Dendritic cell treated with granulocyte-macrophage colony-stimulating factor and Interleukin-4, amounts not matched to agents 40 ng/mL and 50 ng/mL, for 4 days (primary cell): ENCODE results near the gene LRRC27.
"Not testable (repeated sequence)": the region's sequence is repeated elsewhere in the genome, so short reads cannot be mapped to it uniquely, and the experiment has no call there.

Source experiments
- H3K27ac Mint-ChIP-seq: one replicate; pipeline ENCODE4 v1.8.0; 2022; ENCODE audit warnings: mild to moderate bottlenecking, mixed read lengths
- H3K27me3 Mint-ChIP-seq: one replicate; pipeline ENCODE4 v1.8.0; 2022; ENCODE audit warnings: mild to moderate bottlenecking, mixed read lengths
- H3K36me3 Mint-ChIP-seq: one replicate; pipeline ENCODE4 v1.8.0; 2022; ENCODE audit warnings: low read depth, mixed read lengths
- H3K4me1 Mint-ChIP-seq: one replicate; pipeline ENCODE4 v1.8.0; 2022; ENCODE audit warnings: low read depth, mixed read lengths
- H3K4me3 Mint-ChIP-seq: one replicate; pipeline ENCODE4 v1.8.0; 2022; ENCODE audit warnings: mild to moderate bottlenecking, moderate library complexity, mixed read lengths
- H3K9me3 Mint-ChIP-seq: one replicate; pipeline ENCODE4 v1.8.0; 2022; ENCODE audit warnings: mixed read lengths
- intact Hi-C: fragments of 100-400 bp; cut with micrococcal nuclease; formaldehyde crosslinking; loops from one replicate; pipeline ENCODE4 v1.15.0; 2022

Gene LRRC27

DNA sequence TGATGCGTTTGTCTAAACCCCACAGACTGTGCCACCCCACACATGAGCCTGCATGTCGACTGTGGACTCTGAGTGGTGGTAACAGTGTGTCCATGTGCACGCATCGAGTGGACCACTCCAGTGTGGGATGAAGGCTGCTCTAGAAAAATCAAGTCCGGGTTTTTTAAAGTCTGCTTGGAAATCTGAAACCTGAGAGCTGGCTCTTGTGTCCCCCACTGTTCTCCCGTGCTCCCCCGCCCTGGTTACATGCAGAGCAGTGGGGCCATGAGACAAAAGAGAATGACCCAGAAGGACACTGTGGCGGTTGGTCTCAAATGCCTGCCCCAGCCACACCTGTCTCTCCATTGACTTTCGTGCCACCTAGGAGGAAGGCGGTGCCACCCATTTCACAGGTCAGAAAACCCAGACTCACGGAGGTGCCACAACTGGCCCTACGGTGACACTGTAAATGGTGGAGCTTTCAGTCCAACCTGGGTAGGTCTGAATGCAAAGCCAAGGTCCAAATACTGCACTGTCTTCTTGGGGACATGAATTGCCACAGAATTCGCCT lies 37.7 kb downstream of the LRRC27 start:
- H3K4me1 Mint-ChIP-seq, result peaks cover 32% of the 10 kb centered on the region
- H3K4me3 Mint-ChIP-seq, result no peak overlapping the region
- no peaks in the 10 kb centered on the region for H3K9me3 Mint-ChIP-seq
- peaks cover 26% of the 10 kb centered on the region for H3K27me3 Mint-ChIP-seq
- H3K36me3 Mint-ChIP-seq, result peaks cover 43% of the 10 kb centered on the region
- intact Hi-C loops, result no loop called here
- H3K27ac Mint-ChIP-seq, result no peak overlapping the region

- Mint-ChIP-seq H3K27ac (no peak overlapping the region), H3K4me3 (no peak overlapping the region), H3K4me1 (peaks cover 34% of the 10 kb centered on the region), H3K27me3 (peaks cover 26% of the 10 kb centered on the region), H3K36me3 (peaks cover 33% of the 10 kb centered on the region), H3K9me3 (no peaks in the 10 kb centered on the region)
- intact Hi-C loops, result no loop called here
Observed at GRCh38 chr10:132370426-132371340, 38.7 kb downstream of the LRRC27 start.

- H3K27me3 Mint-ChIP-seq, result peaks cover 26% of the 10 kb centered on the region
- intact Hi-C loops, result no loop called here
- peaks cover 23% of the 10 kb centered on the region for H3K36me3 Mint-ChIP-seq
- H3K9me3 Mint-ChIP-seq, result no peaks in the 10 kb centered on the region
- peaks cover 44% of the 10 kb centered on the region for H3K4me1 Mint-ChIP-seq
- H3K4me3 Mint-ChIP-seq, result no peak overlapping the region
- no peak overlapping the region for H3K27ac Mint-ChIP-seq
Observed at GRCh38 chr10:132371641-132372081, 39.7 kb downstream of the LRRC27 start.

- H3K36me3 Mint-ChIP-seq, result peaks cover 14% of the 10 kb centered on the region
- H3K27me3 Mint-ChIP-seq, result peaks cover 27% of the 10 kb centered on the region
- no peak overlapping the region for H3K4me3 Mint-ChIP-seq
- intact Hi-C loops, result no loop called here
- peaks cover 53% of the 10 kb centered on the region for H3K4me1 Mint-ChIP-seq
- no peaks in the 10 kb centered on the region for H3K9me3 Mint-ChIP-seq
- H3K27ac Mint-ChIP-seq, result no peak overlapping the region
Observed at GRCh38 chr10:132372516-132373095, 40.6 kb downstream of the LRRC27 start.

DNA sequence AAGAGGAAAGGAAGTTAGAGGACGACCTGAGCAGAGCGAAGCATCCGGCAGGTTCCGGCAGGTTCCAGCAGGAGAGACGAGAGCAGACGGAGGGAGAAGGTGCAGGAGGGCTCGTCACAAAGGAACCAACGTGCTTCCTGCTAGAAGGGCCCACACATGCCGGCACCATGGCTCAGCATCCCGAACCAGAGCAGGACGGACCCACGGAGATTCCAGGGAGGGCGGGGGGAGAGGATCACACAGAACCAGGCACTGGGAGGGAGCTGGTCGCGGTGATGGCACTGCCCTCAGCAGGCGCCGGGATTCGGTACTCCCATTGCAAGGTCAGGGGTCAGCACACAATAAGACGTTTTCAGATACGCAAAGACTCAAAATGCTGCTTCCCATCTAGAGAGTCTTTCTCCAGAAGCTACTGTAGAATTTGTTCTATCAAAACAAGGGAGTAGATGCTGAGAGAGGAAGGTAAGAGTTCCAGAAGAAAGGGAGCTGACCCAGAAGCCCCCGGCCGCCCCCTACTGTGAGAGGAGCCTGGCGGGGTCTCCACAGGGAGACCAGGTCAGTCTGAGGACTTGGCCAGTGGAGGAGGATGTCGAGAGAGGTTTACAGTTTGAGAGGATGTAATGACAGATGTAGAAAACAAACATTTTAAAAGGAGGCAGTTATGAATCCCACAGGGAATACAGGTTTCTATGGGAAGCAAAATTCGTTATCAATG lies 41.4 kb downstream of the LRRC27 start:
- Mint-ChIP-seq H3K27me3 (peaks cover 27% of the 10 kb centered on the region), H3K36me3 (peaks cover 9% of the 10 kb centered on the region), H3K27ac (no peak overlapping the region), H3K9me3 (no peaks in the 10 kb centered on the region), H3K4me1 (peaks cover 54% of the 10 kb centered on the region), H3K4me3 (no peak overlapping the region)
- intact Hi-C loops, result no loop called here

DNA sequence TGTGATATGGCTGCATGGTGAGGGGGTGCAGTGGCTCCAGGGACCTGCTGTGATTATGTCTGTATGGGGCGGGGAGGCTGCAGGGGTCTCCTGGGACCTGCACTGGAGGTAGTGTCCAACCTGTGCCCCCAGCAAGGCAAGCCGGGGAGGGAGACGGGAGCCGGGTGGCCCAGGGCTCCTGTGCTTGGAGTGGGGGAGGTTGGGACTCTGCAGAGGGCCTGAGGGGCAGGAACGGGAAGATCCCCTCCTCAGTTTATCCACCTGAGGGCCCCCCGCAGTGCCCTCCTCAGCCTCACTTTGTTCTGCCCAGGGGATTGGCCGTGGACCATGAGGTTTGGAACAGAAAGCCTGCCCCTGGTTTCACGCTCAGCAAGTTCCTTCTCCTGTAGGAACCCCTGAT lies 42.2 kb downstream of the LRRC27 start:
- intact Hi-C loops, result no loop called here
- Mint-ChIP-seq H3K27ac (peak overlapping the region; percentile 76), H3K36me3 (peaks cover 4% of the 10 kb centered on the region), H3K9me3 (no peaks in the 10 kb centered on the region), H3K27me3 (peaks cover 29% of the 10 kb centered on the region), H3K4me3 (no peak overlapping the region), H3K4me1 (peaks cover 54% of the 10 kb centered on the region)

GRCh38 chr10:132374612-132375011 lies 42.6 kb downstream of the LRRC27 start:
- peaks cover 31% of the 10 kb centered on the region for H3K27me3 Mint-ChIP-seq
- H3K4me3 Mint-ChIP-seq, result no peak overlapping the region
- no peaks in the 10 kb centered on the region for H3K9me3 Mint-ChIP-seq
- intact Hi-C loops, result no loop called here
- H3K27ac Mint-ChIP-seq, result peak overlapping the region; percentile 76
- peaks cover 54% of the 10 kb centered on the region for H3K4me1 Mint-ChIP-seq
- H3K36me3 Mint-ChIP-seq, result peaks cover 8% of the 10 kb centered on the region

DNA sequence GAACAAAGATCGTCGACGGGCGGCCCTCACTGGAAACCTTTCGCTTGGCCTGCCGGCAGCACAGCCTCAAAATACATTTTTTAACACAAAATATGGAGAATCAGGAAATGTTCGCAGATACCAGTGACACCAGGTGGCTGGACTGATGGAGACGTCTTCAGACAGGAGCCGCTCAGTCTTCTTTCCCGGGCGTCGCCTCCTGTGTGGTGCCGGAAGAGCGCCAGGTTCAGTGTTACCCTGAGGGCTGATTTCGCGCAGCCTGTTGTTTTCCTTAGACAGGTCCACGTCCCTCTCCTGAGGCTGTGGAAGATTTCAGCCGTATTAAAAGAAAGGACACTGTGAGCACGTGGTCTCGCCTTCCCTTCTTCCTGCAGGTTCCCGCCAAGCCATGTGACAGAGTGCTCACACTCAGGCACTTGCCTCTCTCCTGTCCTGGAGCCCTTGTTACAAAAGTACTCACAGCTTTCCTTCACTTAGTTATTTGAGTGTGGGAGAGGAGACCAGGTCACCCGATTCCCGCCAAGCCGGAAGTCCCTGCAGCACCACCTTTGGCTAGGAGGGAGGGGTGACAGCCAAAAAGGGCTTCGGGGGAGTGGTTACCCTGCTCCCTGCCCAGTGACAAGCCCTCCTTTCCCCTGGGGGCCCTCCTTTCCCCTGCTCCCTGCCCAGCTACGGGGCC lies 43.3 kb downstream of the LRRC27 start:
- peaks cover 31% of the 10 kb centered on the region for H3K27me3 Mint-ChIP-seq
- peak overlapping the region; percentile 76 for H3K27ac Mint-ChIP-seq
- peak overlapping the region; percentile 31 for H3K4me3 Mint-ChIP-seq
- no peaks in the 10 kb centered on the region for H3K9me3 Mint-ChIP-seq
- peaks cover 54% of the 10 kb centered on the region for H3K4me1 Mint-ChIP-seq
- H3K36me3 Mint-ChIP-seq, result peaks cover 8% of the 10 kb centered on the region
- intact Hi-C loops, result no loop called here

- peak overlapping the region; percentile 76 for H3K27ac Mint-ChIP-seq
- intact Hi-C loops, result no loop called here
- H3K4me3 Mint-ChIP-seq, result peak overlapping the region; percentile 31
- no peaks in the 10 kb centered on the region for H3K9me3 Mint-ChIP-seq
- peaks cover 28% of the 10 kb centered on the region for H3K27me3 Mint-ChIP-seq
- H3K4me1 Mint-ChIP-seq, result peaks cover 54% of the 10 kb centered on the region
- peaks cover 8% of the 10 kb centered on the region for H3K36me3 Mint-ChIP-seq
Observed at GRCh38 chr10:132375795-132376297, 43.9 kb downstream of the LRRC27 start.

GRCh38 chr10:132376394-132376851 lies 44.4 kb downstream of the LRRC27 start:
- Mint-ChIP-seq H3K4me3 (no peak overlapping the region), H3K27ac (peak overlapping the region; percentile 25), H3K4me1 (peaks cover 51% of the 10 kb centered on the region), H3K36me3 (peaks cover 8% of the 10 kb centered on the region), H3K27me3 (peaks cover 24% of the 10 kb centered on the region), H3K9me3 (no peaks in the 10 kb centered on the region)
- intact Hi-C loops, result no loop called here

DNA sequence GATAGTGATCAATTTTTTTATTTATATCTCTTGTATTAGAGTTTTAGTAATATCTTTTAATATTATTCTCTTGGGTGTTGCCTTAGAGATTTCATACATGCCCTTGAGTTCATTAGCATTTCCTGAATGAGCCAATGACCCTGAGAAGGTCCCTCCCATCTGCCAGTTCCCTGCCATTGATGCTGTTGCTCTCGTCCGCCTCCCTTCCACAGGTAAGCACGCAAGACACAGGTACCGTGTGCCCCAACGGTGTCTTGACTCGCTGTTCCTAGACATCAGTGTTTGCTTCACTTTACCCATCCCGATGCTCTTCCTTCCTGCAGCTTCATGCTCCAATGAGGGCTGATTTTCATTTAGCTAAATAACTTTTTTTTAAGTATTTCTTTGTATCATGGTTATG lies 45.3 kb downstream of the LRRC27 start:
- H3K4me3 Mint-ChIP-seq, result no peak overlapping the region
- peaks cover 54% of the 10 kb centered on the region for H3K4me1 Mint-ChIP-seq
- H3K27me3 Mint-ChIP-seq, result peaks cover 18% of the 10 kb centered on the region
- intact Hi-C loops, result no loop called here
- no peaks in the 10 kb centered on the region for H3K9me3 Mint-ChIP-seq
- no peak overlapping the region for H3K27ac Mint-ChIP-seq
- peaks cover 8% of the 10 kb centered on the region for H3K36me3 Mint-ChIP-seq

DNA sequence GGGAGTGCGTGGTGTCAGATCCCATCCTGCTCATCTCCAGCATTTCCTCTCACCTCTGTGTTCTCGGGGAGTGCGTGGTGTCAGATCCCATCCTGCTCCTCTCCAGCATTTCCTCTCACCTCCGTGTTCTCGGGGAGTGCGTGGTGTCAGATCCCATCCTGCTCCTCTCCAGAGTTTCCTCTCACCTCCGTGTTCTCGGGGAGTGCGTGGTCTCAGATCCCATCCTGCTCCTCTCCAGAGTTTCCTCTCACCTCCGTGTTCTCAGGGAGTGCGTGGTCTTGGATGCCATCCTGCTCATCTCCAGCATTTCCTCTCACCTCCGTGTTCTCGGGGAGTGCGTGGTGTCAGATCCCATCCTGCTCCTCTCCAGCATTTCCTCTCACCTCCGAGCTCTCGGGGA lies 47.0 kb downstream of the LRRC27 start:
- H3K27ac Mint-ChIP-seq, intact Hi-C loops, H3K36me3 Mint-ChIP-seq, H3K4me3 Mint-ChIP-seq, H3K9me3 Mint-ChIP-seq, H3K27me3 Mint-ChIP-seq: not testable (repeated sequence)
- H3K4me1 Mint-ChIP-seq, result peaks cover 62% of the 10 kb centered on the region

DNA sequence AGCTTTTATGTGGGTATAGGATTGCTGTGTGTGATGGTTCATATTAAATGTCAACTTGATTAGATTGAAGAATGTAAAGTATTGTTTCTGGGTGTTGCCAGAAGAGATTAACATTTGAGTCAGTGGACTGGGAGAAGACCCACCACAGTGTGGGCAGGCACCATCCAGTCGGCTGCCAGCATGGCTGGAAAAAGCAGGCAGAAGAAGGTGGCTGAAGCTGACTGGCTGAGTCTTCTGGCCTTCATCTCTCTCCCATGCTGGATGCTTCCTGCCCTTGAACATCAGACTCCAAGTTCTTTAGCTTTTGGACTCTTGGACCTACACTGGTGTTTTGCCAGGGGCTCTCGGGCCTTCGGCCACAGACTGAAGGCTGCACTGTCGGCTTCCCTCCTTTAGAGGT lies 49.0 kb downstream of the LRRC27 start:
- H3K27ac Mint-ChIP-seq, H3K36me3 Mint-ChIP-seq, H3K9me3 Mint-ChIP-seq, H3K4me3 Mint-ChIP-seq, H3K27me3 Mint-ChIP-seq: not testable (repeated sequence)
- peaks cover 56% of the 10 kb centered on the region for H3K4me1 Mint-ChIP-seq
- intact Hi-C loops, result loop anchor here (10.0 kb wide), 1 partner anchor 254 kb away; no protein-coding TSS in a partner anchor
